Chondrocyte (in vitro differentiated cells): ENCODE measurements around the gene MPPED2. TPM values are rescaled to one million over a fixed set of nuclear protein-coding genes. Genes with fewer than 3 reads are reported as not detected.

ENCODE experiments used
- DNase-seq: peaks from one replicate; pipeline ENCODE4 v3.0.0; 2021; ENCODE audit warnings: mixed read lengths, low spot score
- H3K27ac Mint-ChIP-seq: one replicate; pipeline ENCODE4 v1.8.0; 2021; ENCODE audit warnings: mild to moderate bottlenecking, moderate library complexity, mixed read lengths; ENCODE audit not compliant: unreplicated experiment
- H3K27me3 Mint-ChIP-seq: 2 replicates; pipeline ENCODE4 v1.8.0; 2021; ENCODE audit warnings: low read depth, mixed read lengths
- H3K36me3 Mint-ChIP-seq: 2 replicates; pipeline ENCODE4 v1.8.0; 2021; ENCODE audit warnings: low read depth, mixed read lengths
- H3K4me1 Mint-ChIP-seq: 2 replicates; pipeline ENCODE4 v1.8.0; 2021; ENCODE audit warnings: low read depth, mild to moderate bottlenecking, mixed read lengths
- H3K4me3 Mint-ChIP-seq: one replicate; pipeline ENCODE4 v1.8.0; 2021; ENCODE audit warnings: mild to moderate bottlenecking, moderate library complexity, mixed read lengths; ENCODE audit not compliant: unreplicated experiment
- H3K9me3 Mint-ChIP-seq: 2 replicates; pipeline ENCODE4 v1.8.0; 2021; ENCODE audit warnings: low read depth, mixed read lengths
- CTCF ChIP-seq: fragments of 200-600 bp; sonication (generic); IDR thresholded peaks from 2 replicates; pipeline ENCODE4 v1.5.0; 2021; ENCODE audit warnings: antibody characterized with exemption, mild to moderate bottlenecking, moderate library complexity
- total RNA-seq: library from RNA; stranded (reverse); gene quantifications from 3 replicates; pipeline ENCODE4 v1.2.1, GENCODE V29; 2021

The MPPED2 gene
- total RNA-seq, 1 donor from 2014 or later, result not detected

DNA sequence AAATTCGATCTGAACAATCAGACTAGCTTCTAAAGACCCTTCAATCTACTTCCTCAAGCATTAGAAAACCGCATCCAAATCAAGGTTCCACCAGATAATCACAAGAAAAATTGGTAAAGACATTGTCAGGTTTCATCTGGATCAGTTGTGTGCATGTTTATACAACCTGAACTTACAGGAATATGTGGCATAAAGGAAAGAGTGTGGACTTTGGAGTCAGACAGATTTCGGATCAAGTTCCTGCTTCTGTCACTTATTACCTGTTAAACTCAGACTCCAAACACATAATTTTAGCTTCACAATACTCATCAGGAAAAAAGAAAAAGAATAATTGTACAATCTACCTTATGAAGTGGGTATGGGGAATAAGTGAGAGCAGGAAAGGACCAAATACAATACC is 80.5 kb downstream of the MPPED2 start:
- H3K27me3 Mint-ChIP-seq, result peaks cover 4% of the 10 kb centered on the region
- no peak for TF ChIP-seq CTCF
- no peaks in the 10 kb centered on the region for H3K9me3 Mint-ChIP-seq
- no peak overlapping the region for H3K27ac Mint-ChIP-seq
- no peak for DNase-seq
- no peaks in the 10 kb centered on the region for H3K36me3 Mint-ChIP-seq
- H3K4me3 Mint-ChIP-seq, result no peak overlapping the region
- no peaks in the 10 kb centered on the region for H3K4me1 Mint-ChIP-seq

DNA sequence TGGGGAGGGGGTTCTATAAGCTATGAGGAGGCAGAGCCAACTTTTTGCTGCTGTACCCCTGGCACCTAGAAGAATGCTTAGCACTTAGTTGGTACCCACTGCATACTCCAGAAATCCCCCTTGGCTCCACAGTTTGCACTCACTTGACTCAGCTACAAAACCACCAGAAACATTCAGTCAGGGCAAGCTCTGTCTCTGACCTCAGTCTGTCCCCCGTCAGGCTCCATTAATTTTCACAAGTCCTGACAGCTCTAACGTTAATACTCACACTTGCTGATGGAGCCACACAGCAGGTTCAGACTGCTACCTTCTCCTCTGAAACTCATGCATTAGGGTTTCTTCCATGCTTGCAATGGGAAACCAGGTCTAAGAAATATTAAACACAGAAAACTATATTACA is 81.7 kb downstream of the MPPED2 start:
- TF ChIP-seq CTCF, result no peak
- DNase-seq, result no peak
- Mint-ChIP-seq H3K27ac (no peak overlapping the region), H3K9me3 (no peaks in the 10 kb centered on the region), H3K4me1 (no peaks in the 10 kb centered on the region), H3K36me3 (no peaks in the 10 kb centered on the region), H3K27me3 (peaks cover 7% of the 10 kb centered on the region), H3K4me3 (no peak overlapping the region)

DNA sequence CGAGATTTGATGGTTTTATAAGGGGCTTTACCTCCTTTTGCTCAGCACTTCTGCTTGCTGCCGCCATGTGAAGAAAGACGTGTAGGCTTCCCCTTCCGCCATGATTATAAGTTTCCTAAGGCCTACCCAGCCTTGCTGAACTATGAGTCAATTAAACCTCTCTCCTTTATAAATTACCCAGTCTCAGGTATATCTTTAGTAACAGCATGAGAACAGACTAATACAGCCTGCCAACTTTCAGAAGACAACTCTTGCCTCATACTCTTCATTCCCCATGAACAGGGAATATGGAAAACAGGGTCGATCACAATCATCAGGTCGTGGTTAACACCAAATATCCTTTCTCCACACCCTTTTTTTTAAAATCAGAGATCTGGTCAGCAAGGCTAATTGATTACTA is 83.0 kb downstream of the MPPED2 start:
- H3K27me3 Mint-ChIP-seq, result peaks cover 12% of the 10 kb centered on the region
- H3K36me3 Mint-ChIP-seq, result no peaks in the 10 kb centered on the region
- no peaks in the 10 kb centered on the region for H3K9me3 Mint-ChIP-seq
- H3K4me1 Mint-ChIP-seq, result no peaks in the 10 kb centered on the region
- TF ChIP-seq CTCF, result no peak
- no peak for DNase-seq
- H3K27ac Mint-ChIP-seq, result no peak overlapping the region
- no peak overlapping the region for H3K4me3 Mint-ChIP-seq

- Mint-ChIP-seq H3K9me3 (no peaks in the 10 kb centered on the region), H3K4me1 (no peaks in the 10 kb centered on the region), H3K27ac (no peak overlapping the region), H3K36me3 (no peaks in the 10 kb centered on the region), H3K4me3 (no peak overlapping the region), H3K27me3 (peaks cover 12% of the 10 kb centered on the region)
- TF ChIP-seq CTCF, result no peak
- DNase-seq, result no peak
These were observed 83.8 kb downstream of the MPPED2 start for GRCh38 chr11:30502305-30502704.

DNA sequence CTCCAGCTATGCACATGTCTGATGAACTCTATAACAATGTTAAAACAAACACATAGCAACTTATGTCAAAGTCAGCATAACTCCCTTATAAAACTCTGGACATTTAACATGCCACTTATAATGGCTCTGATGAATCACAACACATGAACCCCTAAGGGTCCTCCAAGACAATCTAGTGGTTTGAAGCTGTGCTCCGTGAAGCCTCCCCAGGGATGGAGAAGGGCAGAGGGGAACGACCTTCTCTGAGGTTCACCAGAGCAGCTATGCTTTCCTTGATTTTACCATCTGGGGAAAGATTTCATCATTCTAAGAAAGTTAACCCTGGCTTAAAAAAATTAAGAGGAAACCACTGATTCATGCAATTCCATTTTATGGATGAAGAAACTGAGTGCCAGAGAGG is 84.4 kb downstream of the MPPED2 start:
- H3K4me3 Mint-ChIP-seq, result no peak overlapping the region
- no peaks in the 10 kb centered on the region for H3K36me3 Mint-ChIP-seq
- H3K27ac Mint-ChIP-seq, result no peak overlapping the region
- DNase-seq, result no peak
- peaks cover 12% of the 10 kb centered on the region for H3K27me3 Mint-ChIP-seq
- TF ChIP-seq CTCF, result no peak
- H3K9me3 Mint-ChIP-seq, result no peaks in the 10 kb centered on the region
- no peaks in the 10 kb centered on the region for H3K4me1 Mint-ChIP-seq
